B cell (primary cell): ENCODE measurements around the gene PADI4. TPM values are rescaled to one million over a fixed set of nuclear protein-coding genes. Genes with fewer than 3 reads are reported as not detected.

Experiments used
- ATAC-seq: fragments of 200-7000 bp; cut with Tn5 transposase; one replicate; pipeline ENCODE4 v1.10.0; 2021; ENCODE audit warnings: low read depth, mild to moderate bottlenecking, moderate number of reproducible peaks, moderate library complexity
- CTCF ChIA-PET: fragments of 350-600 bp; sonication (Branson Sonifier 250); formaldehyde crosslinking; loops from one replicate; lab custom pipeline; 2021; ENCODE audit warnings: antibody characterized with exemption, inconsistent platforms; lab: Charles Lee
- POLR2A ChIA-PET: fragments of 350-600 bp; sonication (Branson Sonifier 250); formaldehyde crosslinking; loops from one replicate; lab custom pipeline; 2021; ENCODE audit warnings: antibody characterized with exemption; lab: Charles Lee
- DNase-seq: peaks from one replicate; pipeline ENCODE4 v3.0.0; 2013
- H2AFZ ChIP-seq: 2 replicates; pipeline ENCODE4 v1.6.1; 2012; ENCODE audit warnings: mild to moderate bottlenecking, low read depth, low read length; ENCODE audit not compliant: insufficient read depth, poor library complexity, severe bottlenecking
- H3K27ac ChIP-seq, 2 donors: 1 replicate in 1 of 2; 2 replicates in 1 of 2; pipeline ENCODE4 v1.5.1; 2012 to 2013; ENCODE audit warnings: low read length in 2 of 2, mild to moderate bottlenecking in 2 of 2, moderate library complexity in 1 of 2
- H3K27me3 ChIP-seq, 4 experiments: fragments of 200-600 bp in 1 of 4; sonication (generic) in 1 of 4; replicated peaks in 1 of 4; 1 replicate in 2 of 4; 2 replicates in 2 of 4; pipeline versions ENCODE4 v1.6.1 to v1.7.0; 2013 to 2016; ENCODE audit warnings: low read length in 3 of 4, mild to moderate bottlenecking in 2 of 4, mixed read lengths in 1 of 4, moderate library complexity in 1 of 4; ENCODE audit not compliant: insufficient read depth in 4 of 4, control insufficient read depth in 3 of 4; ENCODE audit errors: control extremely low read depth in 1 of 4
- H3K36me3 ChIP-seq, 2 experiments: replicated peaks in 1 of 2; 1 replicate in 1 of 2; 2 replicates in 1 of 2; pipeline versions ENCODE4 v1.6.1 to v1.7.1; 2013; ENCODE audit warnings: low read length in 1 of 2; ENCODE audit not compliant: insufficient read depth in 2 of 2, control insufficient read depth in 1 of 2; ENCODE audit errors: control extremely low read depth in 1 of 2, extremely low read depth in 1 of 2
- H3K4me1 ChIP-seq, 2 donors: fragments of 200-600 bp in 1 of 2; sonication (generic) in 1 of 2; 1 replicate in 1 of 2; 2 replicates in 1 of 2; pipeline versions ENCODE4 v1.5.1 to v1.6.1; 2013 to 2017; ENCODE audit warnings: low read length in 2 of 2; ENCODE audit not compliant: control insufficient read depth in 2 of 2, insufficient read depth in 2 of 2
- H3K4me2 ChIP-seq: replicated peaks from 2 replicates; pipeline ENCODE3; 2012; ENCODE audit warnings: mild to moderate bottlenecking, low read depth, low read length; ENCODE audit not compliant: poor library complexity, severe bottlenecking
- H3K4me3 ChIP-seq, 5 experiments: fragments of 200-600 bp in 1 of 5; sonication (generic) in 1 of 5; 1 replicate in 3 of 5; 2 replicates in 2 of 5; pipeline versions ENCODE4 v1.5.1 to v1.7.0; 2011 to 2016; ENCODE audit warnings: low read length in 4 of 5, mild to moderate bottlenecking in 4 of 5, low read depth in 2 of 5, control low read depth in 1 of 5, moderate library complexity in 1 of 5; ENCODE audit not compliant: insufficient read depth in 1 of 5; ENCODE audit errors: control extremely low read depth in 1 of 5, extremely low read depth in 1 of 5
- H3K79me2 ChIP-seq: fragments of 200-600 bp; sonication (generic); one replicate; pipeline ENCODE4 v1.6.0; 2016; ENCODE audit warnings: low read length; ENCODE audit not compliant: control insufficient read depth, insufficient read depth
- H3K9ac ChIP-seq: fragments of 200-600 bp; sonication (generic); 2 replicates; pipeline ENCODE4 v1.6.1; 2017; ENCODE audit warnings: mild to moderate bottlenecking, low read length, moderate library complexity
- H3K9me3 ChIP-seq, 3 donors: one replicate each; pipeline versions ENCODE4 v1.6.1 to v1.7.1; 2013; ENCODE audit warnings: low read length in 2 of 3; ENCODE audit not compliant: control insufficient read depth in 2 of 3, insufficient read depth in 1 of 3; ENCODE audit errors: control extremely low read depth in 1 of 3
- H4K20me1 ChIP-seq: 2 replicates; pipeline ENCODE4 v1.6.0; 2012; ENCODE audit warnings: mild to moderate bottlenecking, low read length; ENCODE audit not compliant: insufficient read depth, control insufficient read depth, poor library complexity, severe bottlenecking
- H3K27ac Mint-ChIP-seq: one replicate; pipeline ENCODE4 v1.8.0; 2021; ENCODE audit warnings: mixed read lengths
- H3K27me3 Mint-ChIP-seq: one replicate; pipeline ENCODE4 v1.8.0; 2021; ENCODE audit warnings: mixed read lengths
- H3K4me1 Mint-ChIP-seq: one replicate; pipeline ENCODE4 v1.8.0; 2021; ENCODE audit warnings: mixed read lengths
- H3K4me3 Mint-ChIP-seq: one replicate; pipeline ENCODE4 v1.8.0; 2021; ENCODE audit warnings: mixed read lengths
- H3K9me3 Mint-ChIP-seq: one replicate; pipeline ENCODE4 v1.8.0; 2022; ENCODE audit warnings: mixed read lengths; ENCODE audit not compliant: insufficient read depth
- EZH2 ChIP-seq: IDR thresholded peaks from 2 replicates; pipeline ENCODE4 v1.6.1; 2012; ENCODE audit warnings: borderline replicate concordance, low read depth, mild to moderate bottlenecking, moderate library complexity, low read length; ENCODE audit not compliant: insufficient read depth, poor library complexity, severe bottlenecking
- WGBS: methylation state at CpG from one replicate; pipeline ENCODE4 v1.1.5; 2013; ENCODE audit warnings: missing lambda C conversion rate; ENCODE audit not compliant: insufficient coverage; 5-methylcytosine and 5-hydroxymethylcytosine counted together
- intact Hi-C: fragments of 100-400 bp; cut with micrococcal nuclease; formaldehyde crosslinking; loops from one replicate; pipeline ENCODE4 v1.10.0; 2022
- polyA plus RNA-seq: library from polyadenylated mRNA; depleted of rRNA; stranded (reverse); fragments of >200 nt; gene quantifications from 2 replicates; pipeline ENCODE4 v1.2.3, GENCODE V29; 2012
- total RNA-seq, 2 donors: library from RNA; stranded (reverse); fragments of 120-200 nt in 1 of 2; gene quantifications; 1 replicate in 1 of 2; 2 replicates in 1 of 2; pipeline versions ENCODE4 v1.2.3 to v1.2.4, GENCODE V29; 2013 to 2022
- TF ChIP-seq, protein P1 (sequence below): fragments of 200-600 bp; IDR thresholded peaks from one replicate; pipeline ENCODE4 v1.8.0; 2022; ENCODE audit warnings: antibody characterized with exemption, mild to moderate bottlenecking

PADI4 gene
- total and polyA plus RNA-seq, 2 donors (not counting 1 experiment from before 2014, with no cell fraction given), result 0.44 to 0.85 TPM

GRCh38 chr1:17306407-17306806 is 1.6 kb upstream of the PADI4 start:
- H3K27me3 ChIP-seq, result peaks cover 0 to 6% (median 0%) of the 10 kb centered on the region in 4 experiments
- POLR2A ChIA-PET, result no interaction called here
- no peak overlapping the region for H2AFZ ChIP-seq
- H3K79me2 ChIP-seq, result no peaks in the 10 kb centered on the region
- no peaks in the 10 kb centered on the region for H3K4me1 ChIP-seq
- H3K36me3 ChIP-seq, result no peaks in the 10 kb centered on the region
- H3K27ac Mint-ChIP-seq, result no peak overlapping the region
- peaks cover 7% of the 10 kb centered on the region for H3K9me3 Mint-ChIP-seq
- CTCF ChIA-PET, result no interaction called here
- DNase-seq, result no peak
- no peak overlapping the region for H3K27ac ChIP-seq
- intact Hi-C loops, result no loop called here
- no peak overlapping the region for H3K4me2 ChIP-seq
- ATAC-seq, result no peak
- H3K27me3 Mint-ChIP-seq, result peaks cover 35% of the 10 kb centered on the region
- WGBS, result 100% methylated on average over 5 of the region's 6 CpGs
- no peak overlapping the region for H3K4me3 ChIP-seq
- peaks cover 0 to 14% (median 4%) of the 10 kb centered on the region in 3 donors for H3K9me3 ChIP-seq
- no peak for TF ChIP-seq EZH2
- TF ChIP-seq, protein P1, sequence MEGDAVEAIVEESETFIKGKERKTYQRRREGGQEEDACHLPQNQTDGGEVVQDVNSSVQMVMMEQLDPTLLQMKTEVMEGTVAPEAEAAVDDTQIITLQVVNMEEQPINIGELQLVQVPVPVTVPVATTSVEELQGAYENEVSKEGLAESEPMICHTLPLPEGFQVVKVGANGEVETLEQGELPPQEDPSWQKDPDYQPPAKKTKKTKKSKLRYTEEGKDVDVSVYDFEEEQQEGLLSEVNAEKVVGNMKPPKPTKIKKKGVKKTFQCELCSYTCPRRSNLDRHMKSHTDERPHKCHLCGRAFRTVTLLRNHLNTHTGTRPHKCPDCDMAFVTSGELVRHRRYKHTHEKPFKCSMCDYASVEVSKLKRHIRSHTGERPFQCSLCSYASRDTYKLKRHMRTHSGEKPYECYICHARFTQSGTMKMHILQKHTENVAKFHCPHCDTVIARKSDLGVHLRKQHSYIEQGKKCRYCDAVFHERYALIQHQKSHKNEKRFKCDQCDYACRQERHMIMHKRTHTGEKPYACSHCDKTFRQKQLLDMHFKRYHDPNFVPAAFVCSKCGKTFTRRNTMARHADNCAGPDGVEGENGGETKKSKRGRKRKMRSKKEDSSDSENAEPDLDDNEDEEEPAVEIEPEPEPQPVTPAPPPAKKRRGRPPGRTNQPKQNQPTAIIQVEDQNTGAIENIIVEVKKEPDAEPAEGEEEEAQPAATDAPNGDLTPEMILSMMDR, result no peak
- no peaks in the 10 kb centered on the region for H4K20me1 ChIP-seq
- no peak overlapping the region for H3K4me3 Mint-ChIP-seq
- H3K9ac ChIP-seq, result no peak overlapping the region
- H3K4me1 Mint-ChIP-seq, result no peaks in the 10 kb centered on the region

- ChIA-PET POLR2A (no interaction called here), CTCF (no interaction called here)
- Histone ChIP-seq H3K9ac (no peak overlapping the region), H3K79me2 (no peaks in the 10 kb centered on the region), H3K27ac (no peak overlapping the region), H3K4me2 (no peak overlapping the region), H3K27me3 (peaks cover 0 to 6% (median 0%) of the 10 kb centered on the region in 4 experiments), H4K20me1 (no peaks in the 10 kb centered on the region), H3K4me1 (no peaks in the 10 kb centered on the region), H3K36me3 (no peaks in the 10 kb centered on the region), H3K9me3 (peaks cover 0 to 9% (median under 1%) of the 10 kb centered on the region in 3 donors), H3K4me3 (no peak overlapping the region), H2AFZ (no peak overlapping the region)
- intact Hi-C loops, result no loop called here
- no peak for TF ChIP-seq EZH2
- TF ChIP-seq, protein P1, result no peak
- H3K27ac Mint-ChIP-seq, result no peak overlapping the region
- no peaks in the 10 kb centered on the region for H3K4me1 Mint-ChIP-seq
- DNase-seq, result no peak
- H3K27me3 Mint-ChIP-seq, result peaks cover 35% of the 10 kb centered on the region
- ATAC-seq, result no peak
- no peak overlapping the region for H3K4me3 Mint-ChIP-seq
- H3K9me3 Mint-ChIP-seq, result peaks cover 4% of the 10 kb centered on the region
- WGBS, result 59% methylated on average over 5 of the region's 6 CpGs
Observed at GRCh38 chr1:17306921-17307320, 1.1 kb upstream of the PADI4 start.
